HG03066 (cell line): ENCODE results near the gene CACNA2D2.

Experiments
- ATAC-seq: cut with Tn5 transposase; IDR thresholded peaks from one replicate; pipeline ENCODE4 v1.9.1; 2021; ENCODE audit warnings: low read depth; ENCODE audit not compliant: unreplicated experiment

The CACNA2D2 gene

DNA sequence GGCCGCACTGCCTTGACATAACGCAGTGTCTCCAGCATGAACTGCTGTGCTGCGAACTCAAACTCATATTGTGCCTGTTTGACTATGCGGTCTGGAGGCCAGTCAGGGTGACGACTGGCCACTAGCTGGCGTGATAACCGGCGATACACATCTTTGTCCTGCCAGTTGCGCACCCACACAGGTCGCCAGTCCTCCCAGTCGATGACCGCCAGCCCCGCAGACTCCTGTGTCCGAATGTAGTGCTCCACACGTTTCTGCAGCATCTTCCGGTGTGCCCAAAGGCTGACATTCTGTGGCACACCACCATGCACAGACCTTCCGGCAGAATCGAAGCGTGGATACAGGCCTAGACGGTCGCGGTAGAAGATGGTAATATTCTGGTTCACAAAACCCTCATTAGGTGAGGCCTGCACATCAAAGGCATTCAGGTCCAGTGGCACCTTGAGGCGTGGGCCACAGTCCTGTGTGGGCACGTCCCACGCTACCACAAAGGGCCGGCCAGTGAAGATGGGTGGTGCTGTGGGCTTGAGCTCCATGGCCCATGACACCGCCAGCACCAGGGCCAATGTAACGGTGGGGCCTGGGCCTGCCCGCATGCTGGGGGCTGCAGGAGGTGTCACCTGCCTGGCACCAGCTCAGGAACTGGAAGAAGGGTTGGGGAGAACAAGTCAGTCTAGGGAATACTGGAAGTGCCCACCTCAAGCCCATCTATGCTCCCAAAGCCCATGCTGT, 183.4 kb downstream of the CACNA2D2 start:
- ATAC-seq: no peak

DNA sequence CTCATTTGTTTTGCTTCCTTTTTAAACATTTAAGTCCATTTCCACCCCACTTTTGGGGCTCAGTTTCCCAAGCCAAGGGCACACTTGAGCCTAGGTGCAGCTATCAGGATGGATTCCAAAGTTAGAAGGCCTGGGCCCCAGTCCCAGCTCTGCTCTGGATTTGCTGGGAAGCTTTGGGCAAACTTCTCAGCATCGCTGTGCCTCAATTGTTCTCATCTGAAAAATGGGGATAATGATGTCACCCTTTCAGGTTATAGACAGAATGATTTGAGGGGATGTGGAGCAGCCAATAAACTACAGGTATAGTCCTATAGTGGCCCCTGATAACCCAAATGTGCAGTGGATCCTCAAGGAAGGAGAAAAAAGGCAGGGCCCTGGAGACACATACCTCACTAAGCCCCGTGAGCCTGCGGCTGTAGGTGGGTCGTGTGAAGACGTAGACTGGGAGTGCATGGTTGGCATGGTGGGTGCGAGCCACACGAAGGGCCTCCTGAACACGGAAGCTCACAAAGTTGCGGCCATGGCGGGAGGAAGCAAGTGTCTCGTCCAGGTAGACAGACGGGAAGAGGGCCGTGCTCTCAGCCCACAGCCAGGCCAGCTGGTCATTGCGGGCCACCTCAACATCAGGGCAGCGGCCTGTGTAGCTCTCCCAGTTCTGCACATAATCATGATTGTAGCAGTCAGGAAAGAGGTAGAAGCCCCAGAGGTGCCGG, 184.1 kb downstream of the CACNA2D2 start:
- ATAC-seq: no peak

DNA sequence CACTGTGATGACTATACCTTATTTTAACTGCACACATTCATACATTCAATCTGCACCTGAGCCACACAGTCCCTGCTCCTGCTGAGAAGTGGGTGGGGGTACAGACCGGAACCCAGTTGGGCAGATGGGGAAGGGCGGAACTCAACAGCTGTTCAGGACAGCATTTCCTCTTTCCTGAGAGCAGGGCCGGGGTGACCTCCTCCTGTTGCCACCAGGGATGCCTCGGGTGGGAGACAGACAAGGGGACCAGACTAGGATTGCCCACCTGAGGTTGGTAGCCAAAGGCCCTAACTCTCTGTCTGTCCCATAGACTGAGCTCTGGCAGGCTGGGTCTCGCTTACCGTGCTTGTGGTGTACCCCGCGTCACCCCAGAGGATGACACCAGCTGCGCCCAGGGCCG, 184.8 kb downstream of the CACNA2D2 start:
- no peak for ATAC-seq

DNA sequence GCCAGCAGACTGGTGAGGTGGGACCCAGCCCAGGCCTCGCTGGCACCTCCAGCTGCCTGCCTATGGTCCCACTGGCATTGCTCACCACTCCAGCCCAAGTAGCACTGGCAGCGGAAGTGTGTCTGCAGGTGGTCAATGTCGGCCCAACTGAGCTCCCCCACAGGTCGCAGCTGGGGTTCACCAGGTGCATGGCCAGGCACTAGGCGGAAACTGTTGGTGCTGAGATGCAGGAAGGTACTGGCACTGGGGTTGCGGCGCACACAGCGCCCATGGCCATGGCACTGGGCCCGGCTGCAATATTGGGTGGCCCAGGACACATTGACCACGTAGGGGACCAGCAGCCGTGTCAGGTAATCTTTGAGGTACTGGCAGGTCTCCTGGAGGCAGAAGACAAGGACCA, 185.3 kb downstream of the CACNA2D2 start:
- ATAC-seq: no peak

DNA sequence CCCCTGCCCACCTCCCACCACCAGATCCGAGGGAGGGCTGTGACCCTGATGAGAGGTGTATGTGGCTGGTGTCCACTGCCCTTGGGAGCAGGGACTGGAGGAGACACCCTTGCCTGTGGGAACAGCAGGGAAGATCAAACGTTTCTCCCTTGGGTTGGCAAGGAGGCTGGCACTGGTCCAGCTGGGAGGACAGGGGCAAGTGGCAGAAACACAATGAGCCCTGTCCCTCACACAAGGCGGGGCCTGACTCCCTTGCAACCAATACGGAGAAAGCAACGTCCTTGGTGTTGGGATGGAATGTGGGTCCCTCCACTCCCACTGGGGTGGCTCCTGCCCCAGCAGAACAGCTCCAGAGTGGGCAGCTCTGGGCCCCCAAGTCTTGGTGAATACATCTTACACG, 186.1 kb downstream of the CACNA2D2 start:
- ATAC-seq: no peak

DNA sequence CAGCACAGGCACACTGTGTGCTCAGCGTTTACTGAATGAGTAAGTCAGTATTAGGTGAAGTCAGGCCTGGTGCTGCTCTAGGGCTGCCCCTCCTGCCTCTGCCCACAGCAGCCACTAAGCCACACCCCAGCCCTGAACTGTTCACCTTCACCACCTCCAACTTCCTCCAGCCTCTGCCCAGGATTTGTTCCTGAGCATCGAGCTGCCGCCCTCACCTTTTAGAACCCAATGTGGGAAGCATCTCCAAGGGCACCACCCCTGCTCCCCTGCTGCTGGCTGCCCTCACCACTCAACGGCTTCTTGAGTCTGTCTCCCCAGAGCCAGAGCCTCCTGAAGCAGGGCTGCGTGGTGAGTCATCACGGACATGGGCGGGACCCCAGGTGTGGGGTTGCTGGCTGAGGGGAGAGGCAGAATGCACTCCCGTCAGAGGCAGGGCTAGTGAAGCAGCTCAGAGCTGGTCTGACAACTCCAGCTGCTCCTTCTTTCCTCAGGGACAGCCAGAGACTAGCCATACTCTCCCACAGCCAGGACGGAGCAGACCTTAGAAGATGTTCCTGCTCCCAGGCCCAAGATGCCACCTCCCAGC, 186.7 kb downstream of the CACNA2D2 start:
- ATAC-seq: no peak

DNA sequence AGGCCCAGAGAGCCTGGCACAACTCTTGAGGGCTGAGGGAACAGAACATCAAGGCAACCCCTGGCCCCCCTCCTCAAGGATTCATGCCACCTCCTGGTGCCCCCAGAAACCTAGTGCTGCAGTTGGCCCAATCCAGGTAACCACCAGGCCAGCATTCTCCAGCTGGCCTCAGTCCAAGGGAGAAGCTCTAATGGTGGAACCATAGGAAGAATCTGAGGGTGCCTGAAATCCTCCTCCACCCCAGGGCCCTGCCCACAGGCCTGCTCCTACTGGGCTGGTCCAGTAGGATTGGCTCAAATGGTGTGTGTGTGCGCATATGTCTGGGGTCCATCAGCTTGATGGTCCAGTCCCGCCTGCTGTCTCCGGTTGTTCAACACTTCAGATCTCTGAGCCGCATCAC, 188.6 kb downstream of the CACNA2D2 start:
- no peak for ATAC-seq

DNA sequence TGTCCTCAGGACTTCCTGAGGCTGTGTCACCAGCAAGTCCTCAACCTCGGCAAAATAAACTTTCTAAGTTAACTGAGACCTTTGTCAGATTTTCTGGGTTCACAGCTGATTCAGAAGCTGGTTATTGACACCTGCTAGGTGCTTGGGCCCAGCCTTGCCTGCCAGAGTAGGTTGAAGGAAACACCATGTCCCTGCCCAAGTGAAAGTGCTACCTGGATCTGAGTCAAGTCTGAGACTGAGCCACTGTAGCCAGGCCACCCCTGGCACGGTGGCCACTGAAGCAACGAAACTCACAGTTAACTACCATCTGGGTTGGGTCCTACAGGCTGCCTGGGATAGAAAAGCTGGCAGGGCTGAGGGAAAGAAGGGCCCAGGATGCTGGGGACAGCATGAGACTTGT, 189.1 kb downstream of the CACNA2D2 start:
- ATAC-seq: no peak
